Effector CD4-positive, alpha-beta T cell (primary cell): ENCODE data around the gene MARCO.
"Not testable (repeated sequence)": the region's sequence is repeated elsewhere in the genome, so short reads cannot be mapped to it uniquely, and the experiment has no call there.

Experiments
- DNase-seq: peaks from one replicate; pipeline ENCODE4 v3.0.0-alpha.2; 2020

Gene MARCO

DNA sequence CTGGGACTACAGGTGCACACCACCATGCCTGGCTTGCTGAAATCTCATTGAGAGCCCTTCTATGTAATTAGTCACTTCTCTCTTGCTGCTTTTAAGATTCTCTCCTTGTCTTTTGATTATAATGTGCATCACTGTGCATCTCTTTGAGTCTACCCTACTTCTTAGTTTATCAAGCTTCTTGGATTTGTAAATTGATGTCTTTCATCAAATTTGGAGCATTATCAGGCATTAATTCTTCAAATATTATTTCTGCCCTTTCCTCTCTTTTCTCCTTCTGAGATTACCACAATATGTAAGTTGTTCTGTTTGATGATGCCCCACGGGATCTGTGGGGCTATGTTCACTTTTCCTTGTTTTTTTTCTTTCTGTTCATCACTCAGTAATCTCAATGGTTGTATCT, 9.0 kb upstream of the MARCO start:
- no peak for DNase-seq

DNA sequence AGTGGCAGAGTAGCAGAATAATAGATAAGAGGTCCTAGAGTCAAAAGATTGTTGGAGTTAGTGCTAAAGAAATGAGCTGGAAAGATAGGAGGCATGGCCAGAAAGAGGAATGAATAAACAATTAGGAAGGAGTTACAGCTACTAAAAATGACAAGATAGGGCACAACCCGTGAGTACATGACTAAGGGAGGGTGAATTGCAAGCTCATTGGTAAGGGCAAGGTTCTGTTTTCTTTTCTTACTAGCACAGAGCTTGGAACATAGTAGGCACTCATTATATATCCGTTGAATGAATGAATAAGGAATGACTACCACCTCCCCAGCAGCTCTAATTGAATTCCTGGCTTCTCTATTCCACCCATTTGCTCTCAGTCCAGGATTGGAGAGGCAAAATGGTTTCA, 5.7 kb upstream of the MARCO start:
- no peak for DNase-seq

DNA sequence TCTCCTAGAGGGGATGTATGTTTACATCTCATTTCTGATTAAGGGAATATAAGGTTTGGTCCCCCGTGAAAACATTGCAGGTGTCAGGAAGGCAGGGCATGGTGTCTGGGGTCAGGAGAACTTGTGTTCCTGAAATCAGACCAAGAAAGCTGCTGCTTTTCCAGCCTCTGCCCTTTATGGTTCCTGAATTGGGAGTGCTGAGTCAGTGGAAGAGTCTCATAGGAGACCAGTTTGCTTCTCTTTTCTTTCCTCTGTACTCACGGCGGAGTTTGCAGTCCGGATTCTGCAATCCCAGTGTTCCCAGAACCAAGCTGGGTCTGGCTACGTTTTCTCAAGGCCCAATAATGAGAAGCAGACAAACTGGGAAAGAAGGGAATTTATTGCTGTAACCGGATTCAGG, 5.1 kb upstream of the MARCO start:
- no peak for DNase-seq

DNA sequence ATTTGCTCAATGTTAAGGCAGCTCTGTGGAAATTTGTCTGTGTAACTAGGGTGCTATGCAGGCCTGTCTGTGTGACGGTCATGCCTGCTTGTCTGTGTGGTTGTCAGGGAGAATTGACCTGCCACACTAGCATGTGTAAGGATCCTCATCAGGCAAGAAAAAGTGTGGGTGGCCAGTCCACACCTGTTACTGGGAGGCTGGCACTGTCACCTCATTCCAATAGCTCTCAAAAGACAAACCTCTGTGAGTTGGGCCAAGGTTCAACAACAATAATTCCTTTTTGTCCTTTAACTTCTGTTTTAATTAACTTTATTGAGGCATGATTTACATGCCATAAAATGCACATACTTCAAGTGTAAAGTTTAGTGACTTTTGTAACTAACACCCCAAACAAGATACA, 4.2 kb upstream of the MARCO start:
- DNase-seq, result no peak

DNA sequence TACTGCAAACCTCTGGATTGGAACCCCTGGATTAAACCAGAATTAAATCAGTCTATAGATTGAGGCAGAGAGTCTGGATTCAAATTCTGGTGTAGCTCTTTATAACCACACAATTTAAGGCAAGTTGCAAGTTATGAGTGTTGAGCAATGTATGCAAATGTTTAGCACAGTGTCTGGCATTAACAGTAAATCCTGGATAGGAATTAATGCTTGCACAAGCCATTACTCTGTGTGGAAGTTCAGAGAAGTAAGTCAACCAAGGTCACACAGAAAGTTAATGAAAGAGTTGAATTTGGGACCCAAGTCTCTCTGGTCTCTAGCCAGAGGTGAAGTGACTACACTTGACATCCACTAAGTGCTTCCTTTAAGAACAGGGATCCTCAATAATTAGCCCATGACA, 2.0 kb upstream of the MARCO start:
- DNase-seq, result no peak

DNA sequence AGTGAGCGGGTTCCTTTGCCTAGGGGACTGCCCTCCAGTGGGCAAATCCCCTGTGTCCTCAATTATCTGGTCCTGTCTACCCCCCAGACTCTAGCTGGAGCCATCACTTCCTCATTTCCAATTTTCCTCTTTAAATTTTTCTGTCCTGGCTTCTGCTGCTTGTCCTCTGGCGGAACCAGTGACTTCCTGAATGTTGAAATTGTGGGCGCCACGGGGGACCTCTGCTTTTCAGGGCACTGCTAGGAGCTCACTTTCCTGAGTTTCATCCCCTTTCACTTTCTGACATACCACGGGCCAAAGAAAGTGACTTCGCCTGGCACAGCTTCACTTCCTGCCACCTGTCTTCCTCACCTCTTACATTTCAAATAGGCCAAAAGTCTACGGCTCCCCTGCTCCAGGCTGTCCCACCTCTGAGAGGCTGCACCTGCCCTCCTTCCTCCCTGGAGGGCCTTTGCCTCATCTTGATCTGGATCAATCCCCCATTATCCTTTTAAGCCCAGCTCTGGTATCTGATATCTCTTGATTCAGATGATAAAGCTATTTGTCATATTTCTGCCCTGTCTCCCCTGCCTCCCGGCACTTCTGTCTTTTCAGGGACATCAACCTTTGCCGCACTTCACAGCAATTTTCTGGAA, 1.4 kb upstream of the MARCO start:
- DNase-seq, result no peak

DNA sequence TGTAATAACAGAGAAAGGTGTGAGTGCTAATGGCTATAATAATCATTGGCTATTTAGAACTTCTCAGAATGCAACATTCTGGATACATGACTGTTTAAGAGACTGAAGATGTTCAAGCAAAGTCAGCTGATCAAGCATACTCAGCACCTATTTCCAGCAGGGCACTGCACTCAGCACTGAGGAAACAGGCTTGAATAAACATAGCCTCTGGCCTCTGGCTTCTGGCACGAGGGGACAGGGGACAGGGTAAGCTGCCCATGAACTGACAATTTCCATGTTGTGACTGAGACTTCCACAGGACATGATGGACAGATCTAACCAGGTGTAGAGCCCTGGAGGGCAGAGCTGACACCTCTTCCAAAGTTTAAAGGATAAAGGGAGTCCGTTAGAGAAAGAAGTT, 1.3 kb downstream of the MARCO start:
- no peak for DNase-seq

DNA sequence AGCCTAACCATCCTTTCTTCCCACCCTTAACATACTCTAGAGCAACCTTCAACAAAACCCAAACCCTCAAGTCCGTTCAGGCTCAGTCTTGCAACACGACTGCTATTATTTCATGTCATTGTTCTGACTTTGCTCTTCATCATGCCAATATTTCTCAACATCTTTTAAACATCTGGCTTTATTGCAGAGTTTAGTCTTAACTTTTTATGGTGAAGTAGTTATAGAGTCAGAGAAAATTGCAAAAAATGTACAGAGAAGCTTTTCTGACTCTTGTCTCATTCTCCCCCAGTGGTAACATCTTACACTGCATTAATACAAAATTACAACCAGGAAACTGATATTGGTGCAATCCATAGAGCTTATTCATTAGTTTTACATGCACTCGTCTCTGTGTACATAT, 3.9 kb downstream of the MARCO start:
- DNase-seq, result no peak

DNA sequence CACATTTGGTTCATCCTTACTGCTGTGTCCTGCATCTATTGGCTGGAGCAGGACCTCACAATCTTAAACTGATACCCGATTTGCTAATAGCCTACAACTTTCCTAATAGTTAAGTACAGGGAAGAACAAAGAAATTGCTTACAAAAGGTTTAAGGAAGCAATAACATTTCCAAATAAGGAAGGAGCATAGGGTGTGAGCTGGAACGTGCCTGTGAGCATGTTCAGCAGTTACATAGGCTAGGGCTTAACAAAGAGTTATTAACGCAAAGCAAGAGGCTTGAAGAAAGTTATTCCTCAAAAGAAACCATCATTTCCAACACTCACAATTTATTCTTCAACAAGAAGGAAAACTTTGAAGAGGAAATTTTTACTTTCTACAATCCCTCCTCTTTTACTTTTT, 6.3 kb downstream of the MARCO start:
- DNase-seq, result not testable (repeated sequence)

DNA sequence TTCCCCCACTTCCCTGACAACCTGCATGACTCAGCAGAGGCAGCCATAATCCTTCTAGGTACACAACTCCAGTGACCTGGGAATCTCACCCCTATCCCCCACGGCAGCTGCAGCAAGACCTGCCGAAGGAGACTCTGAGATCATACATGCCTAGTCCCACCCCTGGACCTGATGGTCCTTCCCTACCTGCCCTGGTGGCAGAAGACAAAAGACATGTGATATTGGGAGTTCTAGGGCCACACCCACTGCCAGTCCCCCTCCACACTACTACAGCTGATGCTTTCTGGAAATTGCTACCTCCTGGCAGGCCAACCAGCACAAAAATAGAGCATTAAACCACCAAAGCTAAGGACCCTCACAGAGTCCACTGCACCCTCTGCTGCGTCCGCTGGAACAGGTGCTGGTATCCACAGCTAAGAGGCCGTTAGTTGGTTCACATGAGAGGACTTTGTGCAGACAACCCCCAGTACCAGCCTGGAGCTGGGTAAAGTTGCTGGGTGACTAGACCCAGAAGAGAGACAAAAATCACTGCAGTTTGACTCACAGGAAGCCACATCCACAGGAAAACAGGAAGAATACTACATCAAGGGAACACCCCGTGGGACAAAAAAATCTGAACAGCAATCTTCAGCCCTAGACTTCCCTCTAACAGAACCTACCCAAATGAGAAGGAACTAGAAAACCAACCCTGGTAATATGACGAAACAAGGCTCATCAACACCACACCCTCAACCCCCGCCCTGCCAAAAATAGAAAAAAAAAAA, 12.5 kb downstream of the MARCO start:
- no peak for DNase-seq

DNA sequence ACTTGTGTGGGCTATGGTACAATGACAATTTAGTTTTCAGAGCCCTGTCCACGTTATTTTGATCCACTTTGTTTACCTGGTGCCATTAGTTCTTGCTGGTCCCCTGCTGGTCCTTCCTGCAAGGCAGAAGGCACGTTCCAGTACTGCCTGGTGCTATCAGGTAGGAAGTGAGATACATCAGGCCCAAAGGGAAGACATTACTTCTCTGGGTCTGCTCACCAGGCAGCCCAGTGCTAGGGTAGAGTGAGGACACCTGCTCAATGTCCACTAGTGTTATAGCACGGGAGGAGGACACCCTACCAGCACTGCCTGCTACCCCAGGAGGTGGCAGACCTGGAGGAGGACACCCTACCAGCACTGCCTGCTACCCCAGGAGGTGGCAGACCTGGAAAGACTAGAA, 23.7 kb downstream of the MARCO start:
- DNase-seq, result no peak

DNA sequence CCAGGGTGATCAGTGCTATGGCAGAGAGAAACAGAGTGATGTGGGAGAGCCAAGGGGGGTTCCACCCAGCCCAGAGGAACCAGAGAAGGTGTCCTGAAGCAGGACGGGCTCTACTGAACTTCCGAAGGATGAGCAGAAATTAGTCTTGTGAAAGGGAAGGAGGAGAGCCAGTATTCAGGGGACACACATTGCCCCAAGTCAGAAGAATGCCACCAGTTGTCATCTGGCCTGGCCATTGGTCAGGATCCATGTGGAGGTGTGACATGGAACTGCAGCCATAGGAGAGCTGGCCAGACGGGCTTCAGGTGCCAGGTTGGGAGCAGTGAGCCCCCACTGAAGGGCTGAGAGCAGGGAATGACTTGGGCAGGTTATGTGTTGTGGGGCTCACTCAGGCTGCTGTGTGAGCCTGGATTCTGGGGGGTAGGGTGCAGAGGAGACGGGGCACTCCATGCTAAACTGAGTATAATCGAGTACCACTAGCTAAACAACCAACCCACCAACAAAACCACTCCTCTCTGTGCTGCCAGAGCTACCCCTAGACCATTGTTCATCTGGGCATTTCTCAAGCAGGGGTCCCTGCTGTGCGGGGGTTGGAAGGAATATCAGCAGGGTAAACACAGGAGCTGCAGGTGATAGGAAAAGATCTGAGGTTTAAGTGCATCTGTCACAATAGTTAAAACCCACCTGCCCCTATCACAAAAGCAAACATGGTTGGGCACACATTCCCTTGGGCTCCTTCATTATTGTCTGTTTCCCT, 25.3 kb downstream of the MARCO start:
- DNase-seq, result no peak

DNA sequence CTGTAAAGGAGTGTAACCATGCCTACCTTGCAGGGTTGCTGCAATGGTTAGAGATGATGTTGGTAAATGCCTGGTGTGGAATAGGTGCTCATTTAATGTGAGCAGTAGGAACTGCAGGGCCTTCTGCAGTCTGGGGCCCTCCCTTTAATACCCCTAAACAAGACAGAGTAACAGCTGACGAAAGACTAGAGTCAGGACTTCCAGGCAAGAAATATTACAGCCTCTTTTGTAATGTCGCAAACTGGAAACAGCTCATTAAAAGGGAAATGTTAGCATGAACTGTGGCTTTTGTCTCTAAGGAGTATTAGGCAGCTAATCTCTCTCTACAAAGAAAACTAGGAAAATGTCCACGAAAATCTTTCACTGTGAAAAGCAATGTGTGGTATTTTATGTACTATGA, 26.0 kb downstream of the MARCO start:
- DNase-seq, result no peak

DNA sequence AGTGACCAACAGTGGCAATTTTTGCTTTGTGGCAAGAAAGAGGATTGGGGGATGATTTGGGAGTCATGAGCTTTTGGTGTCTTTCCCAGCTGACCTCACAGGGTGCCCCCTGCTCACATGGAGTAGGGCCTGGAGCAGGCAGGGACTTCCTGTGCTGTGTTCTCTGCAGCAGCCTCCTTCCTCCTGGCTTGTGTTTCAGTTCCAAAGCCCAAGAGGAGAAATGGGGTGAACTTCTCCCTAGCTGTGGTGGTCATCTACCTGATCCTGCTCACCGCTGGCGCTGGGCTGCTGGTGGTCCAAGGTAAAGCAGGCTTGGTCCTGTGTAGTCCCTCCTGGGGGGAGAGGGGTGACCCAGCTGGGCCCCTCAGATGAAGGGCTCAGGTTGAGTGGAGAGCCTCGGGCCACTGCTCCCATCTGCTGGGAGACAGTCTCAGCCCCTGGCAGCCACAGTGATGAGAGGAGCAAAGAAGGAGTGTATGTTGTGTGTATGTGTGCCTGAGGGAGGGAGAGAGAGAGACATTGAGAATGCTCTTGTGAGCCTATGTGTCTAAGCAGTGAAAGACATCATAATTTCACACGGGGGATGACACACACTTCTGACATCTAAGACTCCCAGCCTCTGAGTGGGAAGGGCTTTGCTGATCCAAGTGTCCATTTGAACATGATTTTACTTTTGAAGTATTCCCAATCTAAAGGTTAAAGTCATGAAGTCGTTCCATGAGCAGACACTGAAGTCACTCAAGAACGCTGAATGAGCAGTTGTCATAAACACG, 27.2 kb downstream of the MARCO start:
- no peak for DNase-seq

DNA sequence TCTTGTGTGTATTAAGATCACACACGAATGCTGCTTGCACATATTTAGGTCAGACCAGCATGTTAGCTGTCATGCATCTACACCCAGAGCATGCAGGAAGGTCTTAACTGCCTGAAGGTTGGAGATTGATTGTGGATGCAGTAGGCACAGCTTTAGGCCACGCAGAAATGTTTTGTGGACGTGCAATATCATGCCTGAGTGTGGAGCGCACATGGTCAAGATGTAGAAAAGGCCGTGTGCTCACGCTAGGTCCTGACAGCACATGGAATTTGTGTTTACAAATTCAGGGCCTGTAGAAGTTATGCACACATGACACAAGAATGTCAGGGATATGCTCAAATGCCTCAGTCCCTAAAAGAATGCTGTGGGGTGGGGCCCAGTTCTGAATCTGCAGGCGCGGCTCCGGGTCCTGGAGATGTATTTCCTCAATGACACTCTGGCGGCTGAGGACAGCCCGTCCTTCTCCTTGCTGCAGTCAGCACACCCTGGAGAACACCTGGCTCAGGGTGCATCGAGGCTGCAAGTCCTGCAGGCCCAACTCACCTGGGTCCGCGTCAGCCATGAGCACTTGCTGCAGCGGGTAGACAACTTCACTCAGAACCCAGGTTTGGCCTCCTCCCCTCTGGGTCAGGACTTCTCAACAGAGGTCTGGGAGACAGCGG, 27.9 kb downstream of the MARCO start:
- DNase-seq, result no peak

DNA sequence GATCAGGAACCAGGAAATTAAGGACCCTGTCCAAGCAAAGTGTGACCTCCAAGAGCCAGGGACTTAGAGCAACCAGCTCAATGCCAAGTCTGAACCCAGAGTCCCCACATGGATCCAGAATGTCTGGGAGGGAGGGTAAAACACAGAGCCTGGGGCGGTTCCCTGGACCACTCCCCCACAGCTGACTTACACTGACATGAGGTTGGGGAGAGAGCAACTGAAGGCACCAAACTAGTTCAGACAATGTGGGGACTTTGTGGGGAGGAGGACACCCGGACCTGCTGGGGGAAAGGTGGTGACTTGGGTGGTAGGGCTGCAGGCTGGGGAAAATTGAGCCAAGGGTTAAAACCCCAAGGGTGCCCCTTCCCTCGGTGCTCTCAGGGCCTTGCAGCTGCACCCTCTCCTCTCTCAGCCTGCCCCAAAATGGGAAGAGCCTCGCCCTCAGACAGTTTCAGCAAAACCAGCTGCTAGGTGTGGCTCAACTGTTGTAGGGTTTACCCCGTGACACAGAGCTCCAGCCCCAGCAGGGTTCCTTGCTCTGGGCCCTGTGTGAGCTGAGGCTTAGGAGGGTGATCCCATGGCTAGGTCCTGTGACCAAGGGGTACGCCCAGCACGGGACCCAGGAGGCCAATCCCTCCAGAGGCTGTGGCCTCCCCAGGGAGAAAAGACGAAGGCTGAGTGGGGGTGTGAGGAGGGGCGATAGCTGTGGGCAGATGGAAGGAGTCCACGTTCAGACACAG, 28.6 kb downstream of the MARCO start:
- no peak for DNase-seq

DNA sequence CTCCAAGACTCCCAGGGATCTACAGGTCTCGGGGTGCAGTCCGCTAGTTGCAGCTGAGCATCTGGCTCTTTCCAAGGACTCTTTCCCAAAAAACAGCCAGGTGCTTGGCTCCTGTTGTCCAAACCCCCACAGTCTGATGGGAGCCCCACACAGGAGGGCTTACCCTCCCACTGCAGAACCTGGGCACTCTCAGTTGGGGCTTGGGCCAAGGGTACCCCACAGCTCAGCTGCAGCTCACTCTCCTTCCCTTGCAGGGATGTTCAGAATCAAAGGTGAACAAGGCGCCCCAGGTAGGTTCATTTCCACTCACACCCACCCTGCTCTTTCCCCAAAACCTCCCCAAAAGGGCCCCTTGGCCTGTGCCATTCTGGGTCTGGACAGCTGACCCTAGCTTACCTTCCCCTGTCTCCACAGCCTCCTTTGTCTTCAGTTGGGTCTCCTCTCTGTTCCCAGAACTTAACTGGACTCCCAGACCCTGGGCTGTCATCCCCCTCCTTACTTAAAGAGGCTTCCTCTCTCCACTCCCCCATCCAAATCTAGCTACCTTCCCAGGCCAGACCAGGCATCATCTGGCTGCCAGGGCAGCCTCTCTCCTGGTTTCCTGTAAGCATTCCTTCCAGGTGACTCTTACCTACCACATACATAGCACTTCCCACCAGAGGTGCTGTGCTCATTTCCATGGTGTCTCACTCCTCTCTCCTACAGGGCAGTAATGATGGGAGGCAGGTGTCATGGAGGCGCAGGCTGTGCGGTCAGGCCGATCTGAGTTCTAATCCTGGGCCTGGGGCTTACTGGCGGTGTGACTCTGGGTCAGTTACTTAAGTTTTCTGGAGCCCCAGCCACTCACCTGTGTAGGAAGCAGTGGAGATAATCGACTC, 29.5 kb downstream of the MARCO start:
- DNase-seq, result no peak

DNA sequence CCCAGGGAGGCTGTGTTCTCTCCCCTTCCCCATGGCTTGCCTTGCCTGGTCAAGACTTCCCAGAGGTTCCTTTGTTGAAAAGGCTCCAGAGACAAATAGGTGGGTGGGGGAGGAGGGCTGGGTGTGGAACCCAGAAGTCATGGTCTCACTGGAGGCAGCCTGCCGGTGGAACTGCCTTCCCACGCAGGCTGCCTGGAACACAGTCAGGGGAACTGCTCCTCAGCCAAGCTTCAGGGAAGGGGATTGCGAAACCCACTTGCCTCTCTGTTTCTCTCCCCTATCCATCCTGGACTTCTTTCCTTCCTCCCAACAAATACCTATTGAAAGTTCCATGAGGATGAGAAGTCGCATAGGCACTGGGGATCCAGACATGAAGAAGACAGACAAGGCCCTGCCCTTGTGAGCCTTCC, 31.6 kb downstream of the MARCO start:
- no peak for DNase-seq

DNA sequence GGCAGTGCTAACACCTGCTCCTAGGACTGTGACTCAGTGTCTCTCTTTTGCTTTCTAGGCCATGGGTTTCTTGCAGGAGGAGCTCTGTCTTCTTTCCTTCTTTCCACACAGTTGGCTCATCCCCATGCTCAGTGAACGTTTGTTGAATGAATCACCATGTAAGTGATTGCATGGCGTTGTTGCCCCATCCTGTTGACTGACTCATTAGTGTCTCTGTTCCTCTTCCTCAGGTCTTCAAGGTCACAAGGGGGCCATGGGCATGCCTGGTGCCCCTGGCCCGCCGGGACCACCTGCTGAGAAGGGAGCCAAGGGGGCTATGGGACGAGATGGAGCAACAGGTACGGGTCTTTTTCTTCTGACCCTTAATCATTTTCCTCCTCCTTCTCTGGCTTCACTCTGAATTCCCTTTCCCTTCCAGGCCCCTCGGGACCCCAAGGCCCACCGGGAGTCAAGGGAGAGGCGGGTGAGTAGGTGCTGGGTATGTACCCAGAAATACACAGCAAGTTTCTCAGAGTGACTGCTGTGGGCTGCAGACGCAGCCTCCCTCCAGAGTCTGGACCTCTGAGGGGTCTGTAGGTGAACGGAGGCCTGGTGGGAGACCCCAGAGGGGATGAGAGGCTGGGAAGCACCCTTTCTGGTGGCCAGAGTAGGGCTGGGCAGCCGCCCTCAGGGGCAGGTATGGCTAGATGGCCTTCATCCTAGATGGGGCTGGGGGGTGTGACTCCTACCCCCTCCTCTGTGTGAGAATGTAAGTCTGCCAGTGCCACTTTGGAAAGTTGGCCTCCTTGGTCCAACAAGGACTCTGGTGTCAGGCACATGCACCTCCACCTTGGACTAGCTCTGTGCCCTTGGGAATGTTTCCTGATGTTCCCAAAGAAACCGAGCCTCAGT, 32.4 kb downstream of the MARCO start:
- no peak for DNase-seq

DNA sequence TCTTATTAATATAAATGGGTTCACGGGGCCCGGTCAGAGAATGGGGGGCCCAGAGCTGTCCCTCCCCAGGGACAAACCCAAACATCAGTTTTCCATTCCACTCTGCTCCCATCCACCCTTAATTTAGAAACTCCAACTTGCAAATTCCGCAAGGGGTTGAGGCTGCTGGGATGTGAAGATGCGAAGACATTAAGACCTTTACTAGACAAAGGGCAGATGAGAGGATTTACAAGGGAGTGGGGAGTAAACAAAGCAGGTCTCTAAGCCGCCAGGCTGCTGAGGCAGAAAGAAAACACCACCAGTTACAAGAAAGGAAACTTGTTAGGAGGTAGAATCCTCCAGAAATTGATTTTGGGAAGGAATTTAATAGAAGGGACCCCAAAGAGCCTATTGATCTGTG, 33.1 kb downstream of the MARCO start:
- no peak for DNase-seq
